IMR-90 (cell line): Measurements from ENCODE around the gene TCERG1L. TPM values are rescaled to one million over a fixed set of nuclear protein-coding genes. Genes with fewer than 3 reads are reported as not detected.

Experiments used
- ATAC-seq: fragments of 200-7000 bp; cut with Tn5 transposase; 2 replicates; pipeline ENCODE4 v1.9.1; 2020; ENCODE audit warnings: low read depth, mild to moderate bottlenecking, moderate library complexity
- BruUV-seq: library from RNA; stranded (reverse); fragments of 400-500 nt; replicated peaks from 2 replicates; lab custom pipeline; 2021; lab: Mats Ljungman, UMichigan
- CTCF ChIA-PET: fragments of 300-600 bp; formaldehyde crosslinking; extraction: SDS; loops from one replicate; lab custom pipeline; 2021; ENCODE audit warnings: antibody characterized with exemption; lab: Yijun Ruan, JAX
- POLR2A ChIA-PET: fragments of 300-600 bp; sonication (Branson Sonifier 250); formaldehyde crosslinking; loops from one replicate; lab custom pipeline; 2022; ENCODE audit warnings: antibody characterized with exemption; ENCODE audit not compliant: unreplicated experiment; lab: Charles Lee
- DNase-seq: peaks from one replicate; pipeline ENCODE4 v3.0.0; 2013
- H2AFZ ChIP-seq: replicated peaks from 2 replicates; pipeline ENCODE3; 2013; ENCODE audit warnings: low read length, mild to moderate bottlenecking; ENCODE audit not compliant: poor library complexity
- H2AK5ac ChIP-seq: 2 replicates; pipeline ENCODE4 v1.6.1; 2013; ENCODE audit warnings: low read depth, low read length, inconsistent platforms
- H2AK9ac ChIP-seq: replicated peaks from 2 replicates; pipeline ENCODE3; 2013; ENCODE audit warnings: mild to moderate bottlenecking, low read depth, low read length, moderate library complexity; ENCODE audit not compliant: poor library complexity
- H2BK120ac ChIP-seq: 2 replicates; pipeline ENCODE4 v1.6.1; 2013; ENCODE audit warnings: low read depth, low read length, inconsistent platforms
- H2BK15ac ChIP-seq: 3 replicates; pipeline ENCODE4 v1.6.1; 2013; ENCODE audit warnings: low read depth, low read length, inconsistent platforms
- H2BK20ac ChIP-seq: 2 replicates; pipeline ENCODE4 v1.6.1; 2013; ENCODE audit warnings: low read depth, mild to moderate bottlenecking, inconsistent platforms, low read length, moderate library complexity
- H2BK5ac ChIP-seq: 2 replicates; pipeline ENCODE4 v1.6.1; 2013; ENCODE audit warnings: mild to moderate bottlenecking, low read depth, low read length, inconsistent platforms; ENCODE audit not compliant: poor library complexity, severe bottlenecking
- H3K14ac ChIP-seq: replicated peaks from 2 replicates; pipeline ENCODE4 v1.6.1; 2013; ENCODE audit warnings: low read depth, low read length, inconsistent platforms
- H3K18ac ChIP-seq: 2 replicates; pipeline ENCODE4 v1.6.1; 2013; ENCODE audit warnings: low read depth, low read length, control low read depth
- H3K23ac ChIP-seq: 2 replicates; pipeline ENCODE4 v1.6.1; 2013; ENCODE audit warnings: low read depth, low read length, inconsistent platforms
- H3K27ac ChIP-seq: 2 replicates; pipeline ENCODE4 v1.5.1; 2013; ENCODE audit warnings: mild to moderate bottlenecking, control low read depth, low read length; ENCODE audit not compliant: insufficient read depth
- H3K27me3 ChIP-seq: 2 replicates; pipeline ENCODE4 v1.6.1; 2013; ENCODE audit warnings: low read length; ENCODE audit not compliant: control insufficient read depth, insufficient read depth
- H3K36me3 ChIP-seq: 2 replicates; pipeline ENCODE4 v1.6.1; 2013; ENCODE audit warnings: low read length, mixed read lengths; ENCODE audit not compliant: control insufficient read depth, insufficient read depth
- H3K4ac ChIP-seq: 2 replicates; pipeline ENCODE4 v1.6.1; 2013; ENCODE audit warnings: low read depth, low read length, inconsistent platforms
- H3K4me1 ChIP-seq: 2 replicates; pipeline ENCODE4 v1.6.1; 2013; ENCODE audit warnings: low read length, mixed read lengths; ENCODE audit not compliant: control insufficient read depth, insufficient read depth
- H3K4me2 ChIP-seq: 2 replicates; pipeline ENCODE4 v1.6.1; 2013; ENCODE audit warnings: low read depth, mild to moderate bottlenecking, control low read depth, low read length, moderate library complexity
- H3K4me3 ChIP-seq: 2 replicates; pipeline ENCODE4 v1.5.1; 2013; ENCODE audit warnings: low read depth, mild to moderate bottlenecking, control low read depth, low read length, moderate library complexity; ENCODE audit not compliant: insufficient read depth
- H3K56ac ChIP-seq: 2 replicates; pipeline ENCODE4 v1.6.1; 2013; ENCODE audit warnings: low read length, inconsistent platforms; ENCODE audit not compliant: insufficient read depth; ENCODE audit errors: extremely low read depth
- H3K79me1 ChIP-seq, 2 experiments: 2 replicates each; pipeline ENCODE4 v1.6.1; 2013; ENCODE audit warnings: low read length in 2 of 2, inconsistent platforms in 1 of 2, low read depth in 1 of 2
- H3K9ac ChIP-seq: 2 replicates; pipeline ENCODE4 v1.6.1; 2013; ENCODE audit warnings: low read depth, low read length, control low read depth
- H3K9me1 ChIP-seq: 2 replicates; pipeline ENCODE4 v1.6.1; 2013; ENCODE audit warnings: low read length, inconsistent platforms; ENCODE audit not compliant: insufficient read depth
- H3K9me3 ChIP-seq: 2 replicates; pipeline ENCODE4 v1.6.1; 2013; ENCODE audit warnings: low read length; ENCODE audit not compliant: control insufficient read depth, insufficient read depth
- H4K20me1 ChIP-seq: 2 replicates; pipeline ENCODE4 v1.6.1; 2013; ENCODE audit warnings: low read length, inconsistent platforms; ENCODE audit not compliant: insufficient read depth
- H4K5ac ChIP-seq: 2 replicates; pipeline ENCODE4 v1.6.1; 2013; ENCODE audit warnings: mild to moderate bottlenecking, low read depth, low read length, control low read depth
- H4K8ac ChIP-seq, 2 experiments: 2 replicates each; pipeline ENCODE4 v1.6.1; 2013; ENCODE audit warnings: low read depth in 2 of 2, low read length in 2 of 2, control low read depth in 1 of 2, inconsistent platforms in 1 of 2
- H4K91ac ChIP-seq: 2 replicates; pipeline ENCODE4 v1.6.1; 2013; ENCODE audit warnings: low read depth, low read length, inconsistent platforms; ENCODE audit not compliant: insufficient read depth
- BHLHE40 ChIP-seq: fragments of 150-350 bp; IDR thresholded peaks from 2 replicates; pipeline ENCODE4 v1.6.1; 2016; ENCODE audit warnings: mild to moderate bottlenecking, low read depth, low read length
- CEBPB ChIP-seq: IDR thresholded peaks from 2 replicates; pipeline ENCODE4 v1.6.1; 2012; ENCODE audit warnings: low read depth, low read length, improper control_type of control experiment
- CHD1 ChIP-seq: IDR thresholded peaks from 2 replicates; pipeline ENCODE4 v1.6.1; 2012; ENCODE audit warnings: low read depth, low read length, improper control_type of control experiment
- CTCF ChIP-seq: conservative IDR thresholded peaks from 2 replicates; pipeline ENCODE4 v1.5.1; 2012; ENCODE audit warnings: mild to moderate bottlenecking, low read depth, low read length, improper control_type of control experiment
- ELK1 ChIP-seq: fragments of 150-350 bp; IDR thresholded peaks from 2 replicates; pipeline ENCODE4 v1.6.1; 2016; ENCODE audit warnings: low read depth, mild to moderate bottlenecking, low read length, moderate library complexity, borderline replicate concordance
- FOS ChIP-seq: fragments of 150-350 bp; IDR thresholded peaks from 2 replicates; pipeline ENCODE4 v1.6.1; 2016; ENCODE audit warnings: low read depth, low read length
- MAFK ChIP-seq: IDR thresholded peaks from 2 replicates; pipeline ENCODE4 v1.6.1; 2012; ENCODE audit warnings: low read depth, low read length, improper control_type of control experiment
- MAZ ChIP-seq: IDR thresholded peaks from 2 replicates; pipeline ENCODE4 v1.6.1; 2012; ENCODE audit warnings: low read depth, mild to moderate bottlenecking, low read length, improper control_type of control experiment, moderate library complexity, borderline replicate concordance
- MXI1 ChIP-seq: IDR thresholded peaks from 2 replicates; pipeline ENCODE4 v1.6.1; 2012; ENCODE audit warnings: low read depth, mild to moderate bottlenecking, low read length, moderate library complexity, borderline replicate concordance
- NFE2L2 ChIP-seq: fragments of 150-350 bp; IDR thresholded peaks from 2 replicates; pipeline ENCODE4 v1.6.1; 2016; ENCODE audit warnings: low read depth, mild to moderate bottlenecking, low read length
- POLR2A ChIP-seq: IDR thresholded peaks from 2 replicates; pipeline ENCODE4 v1.6.1; 2012; ENCODE audit warnings: mild to moderate bottlenecking, low read depth, low read length
- RAD21 ChIP-seq: IDR thresholded peaks from 2 replicates; pipeline ENCODE4 v1.6.1; 2012; ENCODE audit warnings: low read length, improper control_type of control experiment
- RCOR1 ChIP-seq: IDR thresholded peaks from 2 replicates; pipeline ENCODE4 v1.6.1; 2012; ENCODE audit warnings: mild to moderate bottlenecking, low read length, improper control_type of control experiment; ENCODE audit not compliant: insufficient replicate concordance
- SMC3 ChIP-seq: fragments of 150-350 bp; IDR thresholded peaks from 2 replicates; pipeline ENCODE4 v1.6.1; 2016; ENCODE audit warnings: low read depth, mild to moderate bottlenecking, antibody characterized with exemption, low read length, moderate library complexity
- WGBS, 2 experiments: methylation state at CpG; one replicate each; pipeline versions ENCODE4 v1.1.5 to v1.1.7; 2013; ENCODE audit warnings: missing lambda C conversion rate in 2 of 2; ENCODE audit not compliant: insufficient read length in 1 of 2; ENCODE audit errors: extremely low coverage in 2 of 2; 5-methylcytosine and 5-hydroxymethylcytosine counted together
- dilution Hi-C: fragments of 300-500 bp; cut with HindIII; formaldehyde crosslinking; loops from one replicate; pipeline ENCODE4 v1.14.3; 2018; ENCODE audit warnings: low sequenced_read_pairs; ENCODE audit not compliant: unreplicated experiment
- in situ Hi-C: fragments of 300-500 bp; cut with MboI; formaldehyde crosslinking; loops from 3 replicates; pipeline ENCODE4 v1.14.3; 2019; ENCODE audit warnings: low sequenced_read_pairs, inconsistent platforms, mixed read lengths
- intact Hi-C: fragments of 100-400 bp; cut with micrococcal nuclease; formaldehyde crosslinking; loops from 2 replicates; pipeline ENCODE4 v1.10.0; 2022
- polyA plus RNA-seq, 3 experiments: library from polyadenylated mRNA; depleted of rRNA; stranded (reverse); fragments of >200 nt; gene quantifications; 2 replicates each; pipeline ENCODE4 v1.2.3, GENCODE V29; 2012; ENCODE audit warnings: low replicate concordance in 1 of 3
- total RNA-seq: library from RNA; depleted of rRNA; stranded (reverse); fragments of >200 nt; gene quantifications from 2 replicates; pipeline ENCODE4 v1.2.3, GENCODE V29; 2012
- TF ChIP-seq, protein P1 (sequence below): fragments of 150-350 bp; IDR thresholded peaks from 2 replicates; pipeline ENCODE4 v1.6.1; 2017; ENCODE audit warnings: mild to moderate bottlenecking, antibody characterized with exemption, low read length, low read depth

The TCERG1L gene
- total and polyA plus RNA-seq, 2 of the 4 experiments (the other 2 are of a cell fraction) = not detected

- Histone ChIP-seq H3K4me1 (no peaks in the 10 kb centered on the region), H3K18ac (no peak overlapping the region), H4K20me1 (no peaks in the 10 kb centered on the region), H2BK15ac (no peak overlapping the region), H2AK5ac (no peak overlapping the region), H3K9me3 (peaks cover 56% of the 10 kb centered on the region), H2BK20ac (no peak overlapping the region), H2BK120ac (no peak overlapping the region), H3K27me3 (no peaks in the 10 kb centered on the region), H2AK9ac (no peak overlapping the region), H3K23ac (no peak overlapping the region), H3K14ac (no peak overlapping the region), H3K4me3 (no peak overlapping the region), H3K4ac (no peak overlapping the region), H2BK5ac (no peak overlapping the region), H4K91ac (no peak overlapping the region), H3K56ac (no peak overlapping the region), H4K5ac (no peak overlapping the region), H2AFZ (no peak overlapping the region), H3K27ac (no peak overlapping the region), H3K36me3 (no peaks in the 10 kb centered on the region), H3K9ac (no peak overlapping the region), H3K4me2 (no peak overlapping the region), H4K8ac (no peak overlapping the region), H3K9me1 (no peaks in the 10 kb centered on the region), H3K79me1 (no peaks in the 10 kb centered on the region)
- 66% methylated on average over 6 of the region's 29 CpGs; no CpG with 5 or more reads in 1 of the 2 experiments for WGBS, 2 experiments
- no TSS peak for BruUV-seq
- intact Hi-C loops (no loop called here), dilution Hi-C loops (no loop called here), in situ Hi-C loops (no loop called here)
- no peak for DNase-seq
- POLR2A ChIA-PET = no interaction called here
- CTCF ChIA-PET = no interaction called here
- no peak for ATAC-seq
- TF ChIP-seq RAD21 (no peak), FOS (no peak), NFE2L2 (no peak), CTCF (no peak), CEBPB (no peak), MAFK (no peak), RCOR1 (no peak), MAZ (no peak), MXI1 (no peak), SMC3 (no peak), BHLHE40 (no peak), CHD1 (no peak), ELK1 (no peak), POLR2A (no peak)
- TF ChIP-seq, protein P1, sequence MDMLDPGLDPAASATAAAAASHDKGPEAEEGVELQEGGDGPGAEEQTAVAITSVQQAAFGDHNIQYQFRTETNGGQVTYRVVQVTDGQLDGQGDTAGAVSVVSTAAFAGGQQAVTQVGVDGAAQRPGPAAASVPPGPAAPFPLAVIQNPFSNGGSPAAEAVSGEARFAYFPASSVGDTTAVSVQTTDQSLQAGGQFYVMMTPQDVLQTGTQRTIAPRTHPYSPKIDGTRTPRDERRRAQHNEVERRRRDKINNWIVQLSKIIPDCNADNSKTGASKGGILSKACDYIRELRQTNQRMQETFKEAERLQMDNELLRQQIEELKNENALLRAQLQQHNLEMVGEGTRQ = no peak
Measured at GRCh38 chr10:131207584-131208532, 103.7 kb downstream of the TCERG1L start.
